HG02610 (cell line): ENCODE measurements around the gene PAK1.

Experiments
- ATAC-seq: cut with Tn5 transposase; IDR thresholded peaks from one replicate; pipeline ENCODE4 v1.9.1; 2021; ENCODE audit warnings: mild to moderate bottlenecking, moderate library complexity; ENCODE audit not compliant: unreplicated experiment

PAK1 gene

GRCh38 chr11:77475206-77475605, 1.3 kb upstream of the PAK1 start:
- no peak for ATAC-seq

- ATAC-seq, result no peak
Observed at GRCh38 chr11:77474684-77475060, 778 bp upstream of the PAK1 start.

DNA sequence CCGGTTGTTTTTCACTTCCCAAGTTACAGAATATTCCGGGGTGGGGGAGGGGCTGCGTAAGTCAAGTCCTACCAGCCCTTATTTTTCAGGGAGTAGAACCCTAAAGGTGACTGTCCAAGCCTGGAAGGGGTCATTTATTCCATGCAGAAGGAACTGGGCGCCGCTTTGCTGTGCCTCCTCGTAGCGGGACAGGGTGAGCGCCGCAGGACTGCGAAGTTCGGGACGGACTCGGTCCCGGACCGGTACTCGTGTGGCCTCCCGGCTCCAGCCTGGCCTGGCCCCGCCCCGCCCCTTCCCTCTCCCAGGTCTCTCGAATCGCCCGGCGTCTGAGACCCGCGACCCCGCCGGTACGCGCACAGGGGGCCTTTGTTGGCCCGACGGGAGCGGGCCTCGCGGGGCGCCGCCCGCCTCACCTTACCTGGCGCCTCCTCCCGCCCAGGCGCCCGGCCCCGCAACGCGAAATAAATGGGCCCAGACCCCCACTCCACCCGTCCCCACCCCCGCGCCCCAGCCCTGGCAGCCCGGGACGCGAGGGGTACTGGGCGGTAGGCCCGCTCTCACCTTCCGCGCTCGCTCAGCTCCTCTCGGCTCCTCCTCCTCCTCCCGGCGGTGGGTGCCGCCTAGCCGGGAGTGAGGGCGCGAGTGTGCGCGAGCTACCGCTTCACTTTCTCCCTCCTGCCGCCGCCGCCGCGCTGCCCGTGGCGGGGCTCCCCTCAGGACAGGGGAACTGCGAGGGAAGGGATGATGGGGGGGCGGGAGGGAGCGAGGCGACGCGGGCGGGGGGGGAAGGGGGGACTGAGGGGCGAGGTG, 698 bp downstream of the PAK1 start:
- ATAC-seq, result peak; percentile 31

- no peak for ATAC-seq
Observed at GRCh38 chr11:77471558-77472193, 2.2 kb downstream of the PAK1 start.

- no peak for ATAC-seq
Observed at GRCh38 chr11:77470971-77471370, 2.9 kb downstream of the PAK1 start.

- ATAC-seq, result peak; percentile 39
Observed at GRCh38 chr11:77470504-77470903, 3.4 kb downstream of the PAK1 start.

DNA sequence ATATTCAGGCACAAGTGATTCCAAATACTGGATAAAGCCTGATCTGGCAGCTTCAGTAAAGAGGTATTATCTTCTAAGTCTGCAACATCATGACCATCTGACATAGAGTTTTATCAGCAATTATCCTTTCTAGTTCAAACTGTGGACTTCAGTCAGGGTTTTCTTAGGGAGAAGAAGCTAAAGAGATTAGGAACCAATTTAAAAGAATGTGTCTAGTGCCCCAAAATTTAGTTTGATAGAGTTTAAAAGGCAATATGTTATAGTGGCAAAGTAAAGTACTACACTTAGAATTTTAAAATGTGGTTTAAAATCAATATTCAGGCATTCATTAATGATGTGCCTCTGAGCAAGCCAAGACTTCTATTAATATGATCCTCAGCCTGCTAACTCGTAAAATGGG, 5.4 kb downstream of the PAK1 start:
- ATAC-seq, result no peak

- no peak for ATAC-seq
Observed at GRCh38 chr11:77467993-77468392, 5.9 kb downstream of the PAK1 start.

GRCh38 chr11:77467233-77467632, 6.7 kb downstream of the PAK1 start:
- ATAC-seq, result no peak

GRCh38 chr11:77457340-77457739, 16.6 kb downstream of the PAK1 start:
- peak; percentile 32 for ATAC-seq

DNA sequence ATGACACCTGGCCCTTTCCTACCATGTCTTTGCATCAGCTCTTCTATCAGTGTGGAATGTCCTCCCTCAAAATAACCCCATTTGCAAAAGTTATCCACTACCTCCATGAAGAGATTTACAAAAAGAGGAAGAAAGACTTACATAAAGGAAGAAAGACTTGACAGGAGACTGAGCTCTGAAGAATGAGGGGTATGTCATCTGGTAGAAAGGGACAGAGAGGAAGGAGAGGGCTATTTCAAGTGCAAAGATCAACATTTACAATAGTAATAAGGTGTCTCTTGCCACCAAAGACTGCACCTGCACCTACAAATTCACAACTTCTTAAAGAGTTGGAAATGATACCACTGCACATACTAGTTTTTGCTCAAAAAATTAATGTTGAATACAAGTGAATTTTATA, 18.2 kb downstream of the PAK1 start:
- no peak for ATAC-seq

DNA sequence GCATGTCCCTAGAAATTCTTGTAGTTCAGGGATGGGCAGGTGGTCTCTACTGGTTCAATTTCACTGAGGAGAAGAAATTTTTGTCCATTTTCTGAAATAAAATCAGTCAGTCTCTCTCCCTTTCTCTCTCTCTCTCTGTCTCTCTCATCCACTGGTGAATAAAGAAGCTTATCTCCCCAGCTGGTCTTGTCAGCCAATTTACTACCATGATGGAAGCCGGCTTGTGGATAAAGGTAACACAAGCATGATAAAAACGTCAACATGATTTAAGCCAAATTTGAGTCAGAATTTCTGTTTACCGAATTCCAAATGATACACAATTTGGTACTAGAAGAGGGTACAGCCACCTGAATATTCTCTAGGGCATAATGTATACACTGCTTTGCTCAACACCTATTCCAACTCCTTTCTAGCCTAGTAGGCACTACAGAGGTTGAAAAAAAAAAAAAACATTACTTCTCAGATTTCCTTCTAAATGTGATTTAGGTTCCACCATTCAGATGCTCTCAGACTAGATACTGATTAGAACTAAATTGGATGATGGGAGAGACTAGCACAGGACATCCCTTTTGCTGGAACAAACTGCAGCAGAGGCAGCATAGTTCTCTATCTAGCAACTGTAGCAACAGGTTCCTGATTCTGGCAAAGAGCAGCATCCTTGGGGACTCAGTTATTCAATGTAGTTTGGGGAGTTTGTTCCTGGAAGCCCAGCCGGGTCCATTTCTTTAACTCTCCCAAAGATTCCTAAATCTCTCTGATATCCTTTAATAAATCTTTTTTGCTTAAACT, 18.8 kb downstream of the PAK1 start:
- ATAC-seq, result no peak

DNA sequence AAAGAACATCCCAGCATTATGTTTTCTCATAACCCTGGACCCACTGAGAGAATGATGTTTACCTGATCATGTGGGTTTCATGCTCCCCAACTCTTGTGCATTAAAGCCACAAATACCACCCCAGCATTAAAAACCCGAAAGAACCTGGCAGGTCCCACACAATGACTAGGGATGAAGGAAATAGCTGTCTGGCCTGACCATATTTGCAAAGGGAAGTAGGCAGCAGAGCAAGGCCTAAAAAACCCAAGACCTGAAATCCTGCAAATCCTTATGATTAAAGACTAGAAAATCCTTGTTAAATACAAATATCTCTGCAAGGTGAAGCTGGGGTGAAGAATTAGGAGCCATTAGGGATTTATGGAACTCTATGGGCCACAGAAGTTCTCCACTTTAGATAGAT, 23.7 kb downstream of the PAK1 start:
- no peak for ATAC-seq

- no peak for ATAC-seq
Observed at GRCh38 chr11:77449784-77450183, 24.1 kb downstream of the PAK1 start.

GRCh38 chr11:77449060-77449521, 24.8 kb downstream of the PAK1 start:
- ATAC-seq, result peak; percentile 76

GRCh38 chr11:77448269-77448668, 25.6 kb downstream of the PAK1 start:
- ATAC-seq, result peak; percentile 7

- ATAC-seq, result no peak
Observed at GRCh38 chr11:77446911-77447629, 26.8 kb downstream of the PAK1 start.

GRCh38 chr11:77444261-77444660, 29.6 kb downstream of the PAK1 start:
- ATAC-seq, result no peak

- ATAC-seq, result peak; percentile 63
Observed at GRCh38 chr11:77442394-77443053, 31.4 kb downstream of the PAK1 start.

DNA sequence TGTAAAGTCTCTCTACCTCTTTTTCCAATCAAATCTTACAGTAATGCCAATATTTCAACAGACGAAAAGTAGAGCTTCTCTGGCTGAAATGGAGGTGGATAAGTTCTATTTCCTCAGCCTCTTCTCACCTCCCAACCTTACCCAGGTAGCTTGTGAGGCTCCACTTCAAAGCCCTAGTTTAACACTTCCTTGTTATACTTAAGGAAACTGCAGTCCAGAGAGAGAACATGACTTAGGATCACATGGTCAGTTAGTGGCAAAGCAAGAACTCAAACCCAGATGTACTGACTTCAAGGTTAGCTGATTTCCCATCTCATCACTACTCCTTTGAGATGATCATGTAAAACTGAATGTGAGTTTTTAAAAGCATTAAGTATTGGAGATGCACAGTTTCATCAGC, 32.5 kb downstream of the PAK1 start:
- ATAC-seq, result no peak
